ENCODE measurements around the gene DBF4B. TPM values are rescaled to one million over a fixed set of nuclear protein-coding genes. Genes with fewer than 3 reads are reported as not detected.

DBF4B gene
- polyA plus RNA-seq, 1 of the 3 experiments (the other 2 are of a cell fraction), result 8.3 TPM

DNA sequence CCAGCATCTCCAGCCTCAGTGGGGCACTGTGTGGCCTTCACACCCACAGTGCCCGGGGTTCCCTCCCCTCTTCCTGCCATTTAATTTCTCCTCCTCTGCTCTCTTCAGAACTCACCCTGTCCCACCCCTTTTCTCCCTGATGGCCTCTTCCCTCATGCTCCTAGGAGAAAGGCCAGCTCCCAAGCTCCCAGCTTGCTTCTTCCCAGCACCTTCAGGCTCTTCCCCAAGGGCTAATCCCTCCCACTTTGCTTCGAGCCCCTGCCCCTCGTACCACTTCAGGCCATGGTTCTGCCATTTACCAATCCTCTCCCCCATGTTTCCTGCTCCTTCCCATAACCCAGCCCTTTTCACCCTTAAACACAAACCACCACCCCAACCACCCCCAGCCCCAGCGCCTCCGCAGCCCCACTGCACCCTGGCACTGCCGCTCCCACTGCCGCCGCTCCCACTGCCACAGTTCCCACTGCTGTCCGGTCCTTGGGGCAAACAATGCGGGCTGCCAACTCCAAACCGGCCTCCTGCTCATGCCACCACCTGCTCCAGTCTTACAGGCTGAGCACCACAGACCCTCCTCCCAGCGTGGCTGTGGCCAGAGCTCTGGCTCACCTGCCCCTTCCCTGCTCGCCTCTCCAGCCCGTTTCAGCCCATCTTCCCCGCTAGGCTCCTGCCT, 78.9 kb downstream of the DBF4B start:
- no peak overlapping the region for H3K4me2 ChIP-seq

DNA sequence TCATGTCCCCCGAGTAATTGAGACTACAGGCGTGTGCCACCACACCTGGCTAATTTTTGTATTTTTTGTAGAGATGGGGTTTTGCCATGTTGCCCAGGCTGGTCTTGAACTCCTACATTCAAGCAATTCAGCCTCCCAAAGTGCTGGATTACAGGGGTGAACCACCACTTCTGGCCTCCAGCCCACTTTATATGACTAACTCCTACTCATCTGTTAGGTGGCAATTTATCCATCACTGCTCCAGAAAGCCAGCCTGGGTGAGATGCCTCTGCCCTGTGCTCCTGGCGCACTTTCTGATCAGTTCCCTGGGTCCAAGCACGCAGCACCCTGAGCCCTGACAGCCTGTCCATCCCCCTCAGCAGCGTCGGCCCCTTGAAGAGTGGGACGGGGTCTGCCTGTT, 79.7 kb downstream of the DBF4B start:
- Histone ChIP-seq H3K9ac (no peak overlapping the region), H3K9me3 (no peaks in the 10 kb centered on the region), H3K9me2 (no peaks in the 10 kb centered on the region), H2AFZ (ENCODE audit: low read depth) (no peak overlapping the region), H3K4me2 (no peak overlapping the region), H3K36me3 (replicated peaks in 1 of 2; ENCODE audit: control insufficient read depth in 1 of 2, insufficient read depth in 2 of 2, low read length in 1 of 2) (no peaks in the 10 kb centered on the region), H3K79me2 (ENCODE audit: insufficient read depth) (no peaks in the 10 kb centered on the region), H3K27ac (ENCODE audit: low read depth in 2 of 2, low read length in 1 of 2) (no peak overlapping the region), H3F3A (replicated peaks; ENCODE audit: insufficient read depth) (no peaks in the 10 kb centered on the region), H4K20me1 (ENCODE audit: insufficient read depth) (no peaks in the 10 kb centered on the region), H3K27me3 (ENCODE audit: insufficient read depth) (no peaks in the 10 kb centered on the region), H3K4me1 (ENCODE audit: control insufficient read depth in 1 of 2, insufficient read depth in 2 of 2, low read depth in 1 of 2, low read length in 1 of 2) (peaks cover 0 to 11% of the 10 kb centered on the region in 2 experiments; a peak in 1 of 4 replicates), H3K4me3 (ENCODE audit: low read depth in 2 of 2, low read length in 1 of 2) (no peak overlapping the region)
- ChIA-PET CTCF (interaction anchor here (1.0 to 17.7 kb wide), 3 partner anchors 11 to 115 kb away, joined by 3 to 420 read pairs (median 3); no protein-coding TSS in a partner anchor), POLR2A (no interaction called here)
- WGBS (ENCODE audit: low lambda C conversion rate), result 67% methylated on average over 6 of the region's 7 CpGs
- no peak for DNase-seq
- TF ChIP-seq CHD2 (IDR thresholded peaks at IDR 0.05; ENCODE audit: low read length, partially characterized antibody) (no peak), MXI1 (IDR thresholded peaks at IDR 0.05; ENCODE audit: low read depth, low read length) (no peak), RFX5 (IDR thresholded peaks at IDR 0.05; ENCODE audit: low read length) (no peak), SIN3A (IDR thresholded peaks at IDR 0.05; ENCODE audit: borderline replicate concordance, low read depth, low read length) (no peak), TAF1 (IDR thresholded peaks at IDR 0.05; ENCODE audit: borderline replicate concordance, low read depth, low read length) (no peak), TCF12 (IDR thresholded peaks at IDR 0.05) (no peak)

More for the DNA sequence above, 78.9 kb downstream of the DBF4B start:
- Histone ChIP-seq H3K4me1 (ENCODE audit: control insufficient read depth in 1 of 2, insufficient read depth in 2 of 2, low read depth in 1 of 2, low read length in 1 of 2) (peaks cover 0 to 11% of the 10 kb centered on the region in 2 experiments; a peak in 1 of 4 replicates), H3K4me3 (ENCODE audit: low read depth in 2 of 2, low read length in 1 of 2) (no peak overlapping the region), H3K79me2 (ENCODE audit: insufficient read depth) (no peaks in the 10 kb centered on the region), H3K9ac (no peak overlapping the region), H3K27ac (ENCODE audit: low read depth in 2 of 2, low read length in 1 of 2) (no peak overlapping the region), H4K20me1 (ENCODE audit: insufficient read depth) (no peaks in the 10 kb centered on the region), H3K27me3 (ENCODE audit: insufficient read depth) (no peaks in the 10 kb centered on the region), H3K9me2 (no peaks in the 10 kb centered on the region), H2AFZ (ENCODE audit: low read depth) (no peak overlapping the region), H3K9me3 (no peaks in the 10 kb centered on the region), H3K36me3 (replicated peaks in 1 of 2; ENCODE audit: control insufficient read depth in 1 of 2, insufficient read depth in 2 of 2, low read length in 1 of 2) (no peaks in the 10 kb centered on the region), H3F3A (replicated peaks; ENCODE audit: insufficient read depth) (no peaks in the 10 kb centered on the region)
- WGBS (ENCODE audit: low lambda C conversion rate), result 92% methylated on average over 15 of the region's 15 CpGs
- TF ChIP-seq FOXM1 (IDR thresholded peaks at IDR 0.05; ENCODE audit: low read depth) (no peak), NFIC (IDR thresholded peaks at IDR 0.05; ENCODE audit: borderline replicate concordance) (no peak), EP300 (IDR thresholded peaks at IDR 0.05; ENCODE audit: borderline replicate concordance in 1 of 2, low read depth in 1 of 2, low read length in 1 of 2) (no peak)
- ChIA-PET POLR2A (no interaction called here), CTCF (interaction anchor here (0.9 to 17.7 kb wide), 6 partner anchors 9 to 115 kb away, joined by 3 to 420 read pairs (median 3); no protein-coding TSS in a partner anchor)
- DNase-seq, result no peak

DNA sequence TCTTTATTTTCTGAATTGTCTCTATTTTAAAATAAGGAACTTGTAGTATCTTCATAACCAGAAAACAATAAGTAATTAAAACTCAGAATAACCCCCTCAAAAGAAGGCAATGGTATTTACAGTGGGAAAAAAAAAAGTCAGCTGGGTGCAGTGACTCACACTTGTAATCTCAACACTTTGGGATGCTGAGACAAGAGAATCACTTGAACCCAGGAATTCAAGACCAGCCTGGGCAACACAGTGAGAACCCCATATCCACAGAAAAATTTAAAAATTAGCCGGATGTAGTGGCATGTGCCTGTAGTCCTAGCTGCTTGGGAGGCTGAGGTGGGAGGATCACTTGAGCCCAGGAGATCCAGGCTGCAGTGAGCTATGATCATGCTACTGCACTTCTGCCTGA, 83.8 kb downstream of the DBF4B start:
- no peaks in the 10 kb centered on the region for H3K9me3 ChIP-seq
- no peak for TF ChIP-seq RCOR1 (IDR thresholded peaks at IDR 0.05; ENCODE audit: low read length)
- peak; percentile 52; the same call in 1 of the 2 replicates for TF ChIP-seq FOSL2 (IDR thresholded peaks at IDR 0.05; ENCODE audit: borderline replicate concordance, low read depth)
- DNase-seq, result no peak
- H3K9me2 ChIP-seq, result no peaks in the 10 kb centered on the region
- peak overlapping the region in 1 of 2 experiments; percentile 6; a peak in 1 of 4 replicates for H3K27ac ChIP-seq (ENCODE audit: low read depth in 2 of 2, low read length in 1 of 2)
- no peaks in the 10 kb centered on the region for H3K79me2 ChIP-seq (ENCODE audit: insufficient read depth)
- H3K9ac ChIP-seq, result no peak overlapping the region
- no peak overlapping the region for H3K4me3 ChIP-seq (ENCODE audit: low read depth in 2 of 2, low read length in 1 of 2)
- POLR2A ChIA-PET, result no interaction called here
- no peak overlapping the region for H2AFZ ChIP-seq (ENCODE audit: low read depth)
- WGBS (ENCODE audit: low lambda C conversion rate), result 64% methylated on average over 1 of the region's 1 CpG
- H3K4me2 ChIP-seq, result no peak overlapping the region
- H3K36me3 ChIP-seq (replicated peaks in 1 of 2; ENCODE audit: control insufficient read depth in 1 of 2, insufficient read depth in 2 of 2, low read length in 1 of 2), result peaks cover 0 to under 1% of the 10 kb centered on the region in 2 experiments
- peaks cover 28% of the 10 kb centered on the region for H3F3A ChIP-seq (replicated peaks; ENCODE audit: insufficient read depth)
- CTCF ChIA-PET, result no interaction called here
- H4K20me1 ChIP-seq (ENCODE audit: insufficient read depth), result no peaks in the 10 kb centered on the region
- peaks cover 1 to 12% of the 10 kb centered on the region in 2 experiments; a peak in 2 of 4 replicates for H3K4me1 ChIP-seq (ENCODE audit: control insufficient read depth in 1 of 2, insufficient read depth in 2 of 2, low read depth in 1 of 2, low read length in 1 of 2)
- no peaks in the 10 kb centered on the region for H3K27me3 ChIP-seq (ENCODE audit: insufficient read depth)
